ENCODE data around the gene FASLG.

- TF ChIP-seq CTCF (IDR thresholded peaks at IDR 0.05), result no peak
- no peak for TF ChIP-seq EP300 (IDR thresholded peaks at IDR 0.05)
- TF ChIP-seq POLR2AphosphoS5 (IDR thresholded peaks at IDR 0.05), result no peak
- TF ChIP-seq POLR2A (IDR thresholded peaks at IDR 0.05), result no peak
These were observed 45.6 kb upstream of the FASLG start for GRCh38 chr1:172613294-172613693.

Data from stomach (tissue), 4 donors.